Coronary artery (tissue), 2 donors: ENCODE data around the gene SENP1.

Experiments used
- DNase-seq: peaks from one replicate; pipeline ENCODE4 v3.0.0-alpha.2; 2017; ENCODE audit warnings: low spot score
- H3K27ac ChIP-seq, 2 donors: fragments of 200-600 bp; sonication (generic); one replicate each; pipeline ENCODE4 v1.5.1; 2016 to 2019
- H3K4me3 ChIP-seq: fragments of 200-600 bp; sonication (generic); 2 replicates; pipeline ENCODE4 v1.5.1; 2016; ENCODE audit warnings: mild to moderate bottlenecking, moderate library complexity
- CTCF ChIP-seq: fragments of 200-600 bp; sonication (generic); IDR thresholded peaks from one replicate; pipeline ENCODE4 v1.5.1; 2019; ENCODE audit warnings: antibody characterized with exemption

The SENP1 gene

GRCh38 chr12:48002773-48003218 lies 103.1 kb downstream of the SENP1 start:
- no peak overlapping the region for H3K27ac ChIP-seq
- peak overlapping the region; percentile 65 for H3K4me3 ChIP-seq
- TF ChIP-seq CTCF = no peak
- DNase-seq = no peak

DNA sequence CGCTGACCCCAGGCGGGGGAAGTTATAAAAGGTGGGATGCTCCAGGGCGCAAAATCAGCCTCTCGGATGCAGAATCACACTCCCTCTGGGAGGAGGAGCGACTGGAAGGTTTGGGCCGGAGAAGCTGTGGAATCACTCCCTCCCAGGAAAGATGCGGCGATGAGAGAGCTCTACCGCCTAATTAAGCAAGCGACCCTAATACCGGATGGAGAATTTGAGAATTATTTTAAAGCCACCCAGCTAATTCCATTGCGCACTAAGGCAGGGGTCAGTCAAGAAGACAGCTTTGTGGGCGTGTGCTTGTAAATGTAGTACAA lies 103.5 kb downstream of the SENP1 start:
- no peak for DNase-seq

GRCh38 chr12:48001505-48002413 lies 104.1 kb downstream of the SENP1 start:
- no peak for DNase-seq
- TF ChIP-seq CTCF = no peak
- H3K27ac ChIP-seq = no peak overlapping the region
- H3K4me3 ChIP-seq = peak overlapping the region; percentile 65

More for the DNA sequence above, 103.5 kb downstream of the SENP1 start:
- peak overlapping the region; percentile 65 for H3K4me3 ChIP-seq
- H3K27ac ChIP-seq = no peak overlapping the region
- no peak for TF ChIP-seq CTCF

DNA sequence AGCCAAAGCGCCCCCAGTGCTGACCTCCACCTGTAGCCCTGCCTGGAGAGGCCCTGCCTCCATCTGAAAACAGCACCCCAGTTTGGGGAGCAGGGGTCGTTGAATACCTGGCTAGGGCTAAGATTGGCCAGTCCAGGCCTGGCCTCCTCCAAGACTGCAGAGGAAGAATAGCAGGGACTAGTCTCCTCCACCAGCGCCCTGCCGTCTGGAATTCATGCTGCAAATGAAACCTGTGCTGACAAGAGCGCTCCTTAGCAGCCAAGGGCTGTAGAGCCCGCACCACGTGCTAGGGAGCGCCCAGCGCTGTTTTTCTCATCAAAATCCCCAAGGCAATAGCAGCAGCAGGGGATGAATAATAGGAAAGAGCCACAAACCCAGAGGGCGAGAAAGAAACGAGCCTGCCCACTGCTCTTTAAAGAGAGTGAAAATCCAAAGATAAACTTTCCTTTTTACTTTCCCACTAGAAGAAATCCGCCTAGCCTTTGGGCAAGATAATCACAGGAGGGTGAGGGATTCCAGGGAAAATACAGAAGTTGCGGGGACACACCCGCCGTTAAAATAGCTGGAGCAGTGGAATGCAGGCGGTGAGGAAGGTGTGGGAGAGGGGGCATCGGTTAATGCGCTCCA lies 104.9 kb downstream of the SENP1 start:
- no peak for DNase-seq
- TF ChIP-seq CTCF = no peak
- Histone ChIP-seq H3K4me3 (peak overlapping the region; percentile 65), H3K27ac (no peak overlapping the region)

- Histone ChIP-seq H3K4me3 (no peak overlapping the region), H3K27ac (no peak overlapping the region)
- TF ChIP-seq CTCF = no peak
- no peak for DNase-seq
Measured at GRCh38 chr12:47999816-48000215, 106.1 kb downstream of the SENP1 start.

- H3K4me3 ChIP-seq = no peak overlapping the region
- no peak overlapping the region for H3K27ac ChIP-seq
- no peak for TF ChIP-seq CTCF
- DNase-seq = no peak
Measured at GRCh38 chr12:47997321-47997720, 108.6 kb downstream of the SENP1 start.

- TF ChIP-seq CTCF = no peak
- DNase-seq = no peak
- Histone ChIP-seq H3K4me3 (no peak overlapping the region), H3K27ac (no peak overlapping the region)
Measured at GRCh38 chr12:47995981-47996401, 109.9 kb downstream of the SENP1 start.
